GM23338 (cell line): ENCODE measurements around the gene KLHDC7A. TPM values are rescaled to one million over a fixed set of nuclear protein-coding genes. Genes with fewer than 3 reads are reported as not detected.

ENCODE experiments used
- ATAC-seq: fragments of 200-7000 bp; cut with Tn5 transposase; 3 replicates; pipeline ENCODE4 v1.9.1; 2020
- DNase-seq: peaks from one replicate; pipeline ENCODE4 v3.0.0-alpha.2; 2015; ENCODE audit warnings: low spot score
- H2AFZ ChIP-seq: fragments of 200-600 bp; sonication (generic); 2 replicates; pipeline ENCODE4 v1.8.0; 2016; ENCODE audit warnings: antibody characterized with exemption, mild to moderate bottlenecking, moderate library complexity
- H3F3A ChIP-seq: fragments of 200-600 bp; sonication (generic); replicated peaks from 2 replicates; pipeline ENCODE4 v1.8.0; 2017; ENCODE audit warnings: antibody characterized with exemption, mixed run types, low read depth
- H3K27ac ChIP-seq: fragments of 200-600 bp; sonication (generic); 2 replicates; pipeline ENCODE4 v1.6.1; 2016; ENCODE audit warnings: low read depth
- H3K27me3 ChIP-seq: fragments of 200-600 bp; sonication (generic); 2 replicates; pipeline ENCODE4 v1.8.0; 2016; ENCODE audit warnings: mild to moderate bottlenecking, mixed run types, moderate library complexity; ENCODE audit not compliant: insufficient read depth
- H3K36me3 ChIP-seq: fragments of 200-600 bp; sonication (generic); 2 replicates; pipeline ENCODE4 v1.8.0; 2016; ENCODE audit warnings: mild to moderate bottlenecking; ENCODE audit not compliant: insufficient read depth
- H3K4me1 ChIP-seq: fragments of 200-600 bp; sonication (generic); 2 replicates; pipeline ENCODE4 v1.8.0; 2016; ENCODE audit warnings: mild to moderate bottlenecking, moderate library complexity; ENCODE audit not compliant: insufficient read depth
- H3K4me2 ChIP-seq: fragments of 200-600 bp; sonication (generic); 2 replicates; pipeline ENCODE4 v1.7.1; 2017; ENCODE audit warnings: mixed run types
- H3K4me3 ChIP-seq: fragments of 200-600 bp; sonication (generic); 2 replicates; pipeline ENCODE4 v1.6.1; 2016; ENCODE audit warnings: mixed run types
- H3K79me2 ChIP-seq: fragments of 200-600 bp; sonication (generic); replicated peaks from 2 replicates; pipeline ENCODE4 v1.8.0; 2017; ENCODE audit warnings: mild to moderate bottlenecking; ENCODE audit not compliant: insufficient read depth
- H3K9me2 ChIP-seq: fragments of 200-600 bp; sonication (generic); 2 replicates; pipeline ENCODE4 v1.8.0; 2017; ENCODE audit not compliant: insufficient read depth
- H4K20me1 ChIP-seq: fragments of 200-600 bp; sonication (generic); replicated peaks from 2 replicates; pipeline ENCODE4 v1.8.0; 2017; ENCODE audit warnings: mild to moderate bottlenecking; ENCODE audit not compliant: insufficient read depth
- H3K27ac Mint-ChIP-seq: 2 replicates; pipeline ENCODE4 v1.8.0; 2020; ENCODE audit warnings: inconsistent platforms, mild to moderate bottlenecking, moderate library complexity, mixed read lengths
- H3K27me3 Mint-ChIP-seq: 3 replicates; pipeline ENCODE4 v1.8.0; 2022; ENCODE audit warnings: low read depth, mild to moderate bottlenecking, moderate library complexity, mixed read lengths, inconsistent platforms; ENCODE audit not compliant: insufficient read depth, poor library complexity
- H3K36me3 Mint-ChIP-seq: 3 replicates; pipeline ENCODE4 v1.8.0; 2021; ENCODE audit warnings: low read depth, mild to moderate bottlenecking, inconsistent platforms, moderate library complexity, mixed read lengths
- H3K4me1 Mint-ChIP-seq: 3 replicates; pipeline ENCODE4 v1.8.0; 2020; ENCODE audit warnings: mild to moderate bottlenecking, inconsistent platforms, mixed read lengths
- H3K4me3 Mint-ChIP-seq: 3 replicates; pipeline ENCODE4 v1.8.0; 2021; ENCODE audit warnings: moderate library complexity, mild to moderate bottlenecking, inconsistent platforms, mixed read lengths
- H3K9me3 Mint-ChIP-seq: 3 replicates; pipeline ENCODE4 v1.8.0; 2020; ENCODE audit warnings: moderate library complexity, mild to moderate bottlenecking, inconsistent platforms, mixed read lengths
- CREB1 ChIP-seq: fragments of 250-450 bp; sonication (Bioruptor Pico); IDR thresholded peaks from 2 replicates; pipeline ENCODE4 v1.5.0; 2020; ENCODE audit warnings: low read depth, mild to moderate bottlenecking, moderate library complexity
- EZH2 ChIP-seq: fragments of 200-600 bp; sonication (generic); IDR thresholded peaks from one replicate; pipeline ENCODE4 v1.8.0; 2017; ENCODE audit warnings: antibody characterized with exemption, mild to moderate bottlenecking, low read depth; ENCODE audit not compliant: unreplicated experiment
- EZH2phosphoT487 ChIP-seq: fragments of 200-600 bp; sonication (generic); IDR thresholded peaks from one replicate; pipeline ENCODE4 v1.8.1; 2018; ENCODE audit warnings: antibody characterized with exemption; ENCODE audit not compliant: unreplicated experiment
- JUNB ChIP-seq: IDR thresholded peaks from one replicate; pipeline ENCODE4 v1.6.1; 2016; ENCODE audit warnings: antibody characterized with exemption; ENCODE audit not compliant: unreplicated experiment
- POLR2AphosphoS5 ChIP-seq: IDR thresholded peaks from 2 replicates; pipeline ENCODE4 v1.6.1; 2016; ENCODE audit warnings: antibody characterized with exemption, low read depth
- STAT1 ChIP-seq: IDR thresholded peaks from one replicate; pipeline ENCODE4 v1.6.1; 2016; ENCODE audit warnings: antibody characterized with exemption; ENCODE audit not compliant: unreplicated experiment
- ZNF114 ChIP-seq: fragments of 250-450 bp; sonication (Bioruptor Pico); IDR thresholded peaks from 2 replicates; pipeline ENCODE4 v1.5.0; 2020; ENCODE audit warnings: mild to moderate bottlenecking, moderate library complexity
- ZNF331 ChIP-seq: fragments of 250-450 bp; sonication (Bioruptor Pico); IDR thresholded peaks from 2 replicates; pipeline ENCODE4 v1.5.0; 2020; ENCODE audit warnings: low read depth, mild to moderate bottlenecking, moderate library complexity
- polyA plus RNA-seq: library from polyadenylated mRNA; unstranded; fragments of >200 nt; fragmentation: Nextera tagmentation; extraction: Ambion mirVana; gene quantifications from 2 replicates; pipeline ENCODE4 v1.2.1, GENCODE V29; 2016
- total RNA-seq: library from RNA; depleted of rRNA; stranded (reverse); fragments of >200 nt; shearing (Covaris generic); gene quantifications from 2 replicates; pipeline ENCODE4 v1.2.3, GENCODE V29; 2014
- TF ChIP-seq, protein P1 (sequence below): fragments of 250-450 bp; sonication (Bioruptor Pico); IDR thresholded peaks from 2 replicates; pipeline ENCODE4 v1.5.0; 2020; ENCODE audit warnings: mild to moderate bottlenecking, moderate library complexity
- TF ChIP-seq, protein P2 (sequence below): IDR thresholded peaks from 2 replicates; pipeline ENCODE4 v1.6.1; 2016; ENCODE audit warnings: antibody characterized with exemption
- TF ChIP-seq, protein P3 (sequence below), 2 experiments: fragments of 200-600 bp in 1 of 2; sonication (generic) in 1 of 2; conservative IDR thresholded peaks; 2 replicates each; pipeline versions ENCODE4 v1.5.1 to v1.6.1; 2016 to 2017; ENCODE audit warnings: antibody characterized with exemption in 2 of 2, low read depth in 2 of 2, mild to moderate bottlenecking in 2 of 2, moderate library complexity in 1 of 2
- TF ChIP-seq, protein P4 (sequence below): IDR thresholded peaks from one replicate; pipeline ENCODE4 v1.6.1; 2018; ENCODE audit warnings: antibody characterized with exemption; ENCODE audit not compliant: unreplicated experiment

KLHDC7A gene
- total and polyA plus RNA-seq, 2 experiments from 2014 or later = 4.5 to 22.4 TPM

DNA sequence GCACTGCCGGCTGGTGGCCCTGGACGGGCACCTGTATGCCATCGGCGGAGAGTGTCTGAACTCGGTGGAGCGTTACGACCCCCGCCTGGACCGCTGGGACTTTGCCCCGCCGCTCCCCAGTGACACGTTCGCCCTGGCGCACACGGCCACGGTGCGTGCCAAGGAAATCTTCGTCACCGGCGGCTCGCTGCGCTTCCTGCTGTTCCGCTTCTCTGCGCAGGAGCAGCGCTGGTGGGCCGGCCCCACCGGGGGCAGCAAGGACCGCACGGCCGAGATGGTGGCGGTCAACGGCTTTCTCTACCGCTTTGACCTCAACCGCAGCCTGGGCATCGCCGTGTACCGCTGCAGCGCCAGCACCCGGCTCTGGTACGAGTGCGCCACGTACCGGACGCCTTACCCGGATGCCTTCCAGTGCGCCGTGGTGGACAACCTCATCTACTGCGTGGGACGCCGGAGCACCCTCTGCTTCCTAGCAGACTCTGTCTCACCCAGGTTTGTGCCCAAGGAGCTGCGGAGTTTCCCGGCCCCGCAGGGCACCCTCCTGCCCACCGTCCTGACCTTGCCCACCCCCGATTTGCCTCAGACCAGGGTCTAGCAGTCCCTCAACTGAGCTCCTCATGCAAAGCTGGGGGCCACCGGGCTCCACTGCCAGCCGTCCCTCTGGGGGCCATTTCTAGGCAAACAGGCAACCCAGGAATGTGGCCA is 2.1 kb downstream of the KLHDC7A start (continued):
- TF ChIP-seq, protein P1, sequence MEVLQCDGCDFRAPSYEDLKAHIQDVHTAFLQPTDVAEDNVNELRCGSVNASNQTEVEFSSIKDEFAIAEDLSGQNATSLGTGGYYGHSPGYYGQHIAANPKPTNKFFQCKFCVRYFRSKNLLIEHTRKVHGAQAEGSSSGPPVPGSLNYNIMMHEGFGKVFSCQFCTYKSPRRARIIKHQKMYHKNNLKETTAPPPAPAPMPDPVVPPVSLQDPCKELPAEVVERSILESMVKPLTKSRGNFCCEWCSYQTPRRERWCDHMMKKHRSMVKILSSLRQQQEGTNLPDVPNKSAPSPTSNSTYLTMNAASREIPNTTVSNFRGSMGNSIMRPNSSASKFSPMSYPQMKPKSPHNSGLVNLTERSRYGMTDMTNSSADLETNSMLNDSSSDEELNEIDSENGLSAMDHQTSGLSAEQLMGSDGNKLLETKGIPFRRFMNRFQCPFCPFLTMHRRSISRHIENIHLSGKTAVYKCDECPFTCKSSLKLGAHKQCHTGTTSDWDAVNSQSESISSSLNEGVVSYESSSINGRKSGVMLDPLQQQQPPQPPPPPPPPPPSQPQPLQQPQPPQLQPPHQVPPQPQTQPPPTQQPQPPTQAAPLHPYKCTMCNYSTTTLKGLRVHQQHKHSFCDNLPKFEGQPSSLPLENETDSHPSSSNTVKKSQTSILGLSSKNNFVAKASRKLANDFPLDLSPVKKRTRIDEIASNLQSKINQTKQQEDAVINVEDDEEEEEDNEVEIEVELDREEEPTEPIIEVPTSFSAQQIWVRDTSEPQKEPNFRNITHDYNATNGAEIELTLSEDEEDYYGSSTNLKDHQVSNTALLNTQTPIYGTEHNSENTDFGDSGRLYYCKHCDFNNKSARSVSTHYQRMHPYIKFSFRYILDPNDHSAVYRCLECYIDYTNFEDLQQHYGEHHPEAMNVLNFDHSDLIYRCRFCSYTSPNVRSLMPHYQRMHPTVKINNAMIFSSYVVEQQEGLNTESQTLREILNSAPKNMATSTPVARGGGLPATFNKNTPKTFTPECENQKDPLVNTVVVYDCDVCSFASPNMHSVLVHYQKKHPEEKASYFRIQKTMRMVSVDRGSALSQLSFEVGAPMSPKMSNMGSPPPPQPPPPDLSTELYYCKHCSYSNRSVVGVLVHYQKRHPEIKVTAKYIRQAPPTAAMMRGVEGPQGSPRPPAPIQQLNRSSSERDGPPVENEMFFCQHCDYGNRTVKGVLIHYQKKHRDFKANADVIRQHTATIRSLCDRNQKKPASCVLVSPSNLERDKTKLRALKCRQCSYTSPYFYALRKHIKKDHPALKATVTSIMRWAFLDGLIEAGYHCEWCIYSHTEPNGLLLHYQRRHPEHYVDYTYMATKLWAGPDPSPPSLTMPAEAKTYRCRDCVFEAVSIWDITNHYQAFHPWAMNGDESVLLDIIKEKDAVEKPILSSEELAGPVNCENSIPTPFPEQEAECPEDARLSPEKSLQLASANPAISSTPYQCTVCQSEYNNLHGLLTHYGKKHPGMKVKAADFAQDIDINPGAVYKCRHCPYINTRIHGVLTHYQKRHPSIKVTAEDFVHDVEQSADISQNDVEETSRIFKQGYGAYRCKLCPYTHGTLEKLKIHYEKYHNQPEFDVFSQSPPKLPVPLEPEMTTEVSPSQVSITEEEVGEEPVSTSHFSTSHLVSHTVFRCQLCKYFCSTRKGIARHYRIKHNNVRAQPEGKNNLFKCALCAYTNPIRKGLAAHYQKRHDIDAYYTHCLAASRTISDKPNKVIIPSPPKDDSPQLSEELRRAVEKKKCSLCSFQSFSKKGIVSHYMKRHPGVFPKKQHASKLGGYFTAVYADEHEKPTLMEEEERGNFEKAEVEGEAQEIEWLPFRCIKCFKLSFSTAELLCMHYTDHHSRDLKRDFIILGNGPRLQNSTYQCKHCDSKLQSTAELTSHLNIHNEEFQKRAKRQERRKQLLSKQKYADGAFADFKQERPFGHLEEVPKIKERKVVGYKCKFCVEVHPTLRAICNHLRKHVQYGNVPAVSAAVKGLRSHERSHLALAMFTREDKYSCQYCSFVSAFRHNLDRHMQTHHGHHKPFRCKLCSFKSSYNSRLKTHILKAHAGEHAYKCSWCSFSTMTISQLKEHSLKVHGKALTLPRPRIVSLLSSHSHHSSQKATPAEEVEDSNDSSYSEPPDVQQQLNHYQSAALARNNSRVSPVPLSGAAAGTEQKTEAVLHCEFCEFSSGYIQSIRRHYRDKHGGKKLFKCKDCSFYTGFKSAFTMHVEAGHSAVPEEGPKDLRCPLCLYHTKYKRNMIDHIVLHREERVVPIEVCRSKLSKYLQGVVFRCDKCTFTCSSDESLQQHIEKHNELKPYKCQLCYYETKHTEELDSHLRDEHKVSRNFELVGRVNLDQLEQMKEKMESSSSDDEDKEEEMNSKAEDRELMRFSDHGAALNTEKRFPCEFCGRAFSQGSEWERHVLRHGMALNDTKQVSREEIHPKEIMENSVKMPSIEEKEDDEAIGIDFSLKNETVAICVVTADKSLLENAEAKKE = no peak
- TF ChIP-seq CREB1 (CRISPR knock-in tag) (no peak), POLR2AphosphoS5 (no peak), ZNF114 (CRISPR knock-in tag) (no peak), JUNB (no peak)

DNA sequence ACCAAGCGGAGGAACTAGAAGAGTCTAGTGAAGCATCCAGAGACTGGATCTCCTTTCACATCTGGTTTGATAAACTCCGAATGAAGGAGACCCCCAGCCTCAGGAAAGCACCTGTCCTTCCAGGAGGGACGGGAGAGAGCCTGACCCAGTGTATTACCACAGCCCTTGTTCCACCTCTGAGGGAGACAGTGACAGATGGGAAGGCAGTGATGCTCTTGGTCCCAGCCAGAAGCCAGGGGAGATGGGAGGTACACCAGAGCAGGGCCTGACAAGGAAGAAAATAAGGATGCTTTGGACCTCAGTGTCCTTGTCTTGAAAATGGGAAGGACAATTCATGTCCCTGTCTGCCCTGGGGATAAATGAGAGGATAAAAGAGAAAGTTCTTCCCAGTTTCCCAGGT is 3.5 kb downstream of the KLHDC7A start:
- H3K9me2 ChIP-seq = 0 out of 2 replicates have a peak, but pooled peaks cover 2% of the 10 kb centered on the region
- Mint-ChIP-seq H3K36me3 (peaks cover 60% of the 10 kb centered on the region), H3K27ac (no peak overlapping the region), H3K9me3 (peaks cover 38% of the 10 kb centered on the region), H3K4me3 (no peak overlapping the region), H3K4me1 (peaks cover 49% of the 10 kb centered on the region), H3K27me3 (peaks cover 11% of the 10 kb centered on the region)
- H3K36me3 ChIP-seq = no peaks in the 10 kb centered on the region
- no peaks in the 10 kb centered on the region for H4K20me1 ChIP-seq
- H3K4me2 ChIP-seq = no peak overlapping the region
- H3K27ac ChIP-seq = no peak overlapping the region
- 0 out of 2 replicates have a peak, but pooled peaks cover 7% of the 10 kb centered on the region for H3F3A ChIP-seq
- H3K27me3 ChIP-seq = no peaks in the 10 kb centered on the region
- DNase-seq = no peak
- no peak overlapping the region for H3K4me3 ChIP-seq
- H2AFZ ChIP-seq = no peak overlapping the region
- H3K4me1 ChIP-seq = peaks cover 32% of the 10 kb centered on the region
- H3K79me2 ChIP-seq = peaks cover 4% of the 10 kb centered on the region; the same call in 1 of the 2 replicates
- ATAC-seq = no peak
- TF ChIP-seq STAT1 (no peak), ZNF331 (no peak), EZH2 (no peak), JUNB (no peak), EZH2phosphoT487 (no peak), POLR2AphosphoS5 (no peak), ZNF114 (CRISPR knock-in tag) (no peak), CREB1 (CRISPR knock-in tag) (no peak)
- TF ChIP-seq, protein P2, sequence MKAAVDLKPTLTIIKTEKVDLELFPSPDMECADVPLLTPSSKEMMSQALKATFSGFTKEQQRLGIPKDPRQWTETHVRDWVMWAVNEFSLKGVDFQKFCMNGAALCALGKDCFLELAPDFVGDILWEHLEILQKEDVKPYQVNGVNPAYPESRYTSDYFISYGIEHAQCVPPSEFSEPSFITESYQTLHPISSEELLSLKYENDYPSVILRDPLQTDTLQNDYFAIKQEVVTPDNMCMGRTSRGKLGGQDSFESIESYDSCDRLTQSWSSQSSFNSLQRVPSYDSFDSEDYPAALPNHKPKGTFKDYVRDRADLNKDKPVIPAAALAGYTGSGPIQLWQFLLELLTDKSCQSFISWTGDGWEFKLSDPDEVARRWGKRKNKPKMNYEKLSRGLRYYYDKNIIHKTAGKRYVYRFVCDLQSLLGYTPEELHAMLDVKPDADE = no peak
- TF ChIP-seq, protein P3, sequence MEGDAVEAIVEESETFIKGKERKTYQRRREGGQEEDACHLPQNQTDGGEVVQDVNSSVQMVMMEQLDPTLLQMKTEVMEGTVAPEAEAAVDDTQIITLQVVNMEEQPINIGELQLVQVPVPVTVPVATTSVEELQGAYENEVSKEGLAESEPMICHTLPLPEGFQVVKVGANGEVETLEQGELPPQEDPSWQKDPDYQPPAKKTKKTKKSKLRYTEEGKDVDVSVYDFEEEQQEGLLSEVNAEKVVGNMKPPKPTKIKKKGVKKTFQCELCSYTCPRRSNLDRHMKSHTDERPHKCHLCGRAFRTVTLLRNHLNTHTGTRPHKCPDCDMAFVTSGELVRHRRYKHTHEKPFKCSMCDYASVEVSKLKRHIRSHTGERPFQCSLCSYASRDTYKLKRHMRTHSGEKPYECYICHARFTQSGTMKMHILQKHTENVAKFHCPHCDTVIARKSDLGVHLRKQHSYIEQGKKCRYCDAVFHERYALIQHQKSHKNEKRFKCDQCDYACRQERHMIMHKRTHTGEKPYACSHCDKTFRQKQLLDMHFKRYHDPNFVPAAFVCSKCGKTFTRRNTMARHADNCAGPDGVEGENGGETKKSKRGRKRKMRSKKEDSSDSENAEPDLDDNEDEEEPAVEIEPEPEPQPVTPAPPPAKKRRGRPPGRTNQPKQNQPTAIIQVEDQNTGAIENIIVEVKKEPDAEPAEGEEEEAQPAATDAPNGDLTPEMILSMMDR (conservative IDR thresholded peaks at IDR 0.05; ENCODE audit: low read depth in 2 of 2) = no peak
- TF ChIP-seq, protein P4, sequence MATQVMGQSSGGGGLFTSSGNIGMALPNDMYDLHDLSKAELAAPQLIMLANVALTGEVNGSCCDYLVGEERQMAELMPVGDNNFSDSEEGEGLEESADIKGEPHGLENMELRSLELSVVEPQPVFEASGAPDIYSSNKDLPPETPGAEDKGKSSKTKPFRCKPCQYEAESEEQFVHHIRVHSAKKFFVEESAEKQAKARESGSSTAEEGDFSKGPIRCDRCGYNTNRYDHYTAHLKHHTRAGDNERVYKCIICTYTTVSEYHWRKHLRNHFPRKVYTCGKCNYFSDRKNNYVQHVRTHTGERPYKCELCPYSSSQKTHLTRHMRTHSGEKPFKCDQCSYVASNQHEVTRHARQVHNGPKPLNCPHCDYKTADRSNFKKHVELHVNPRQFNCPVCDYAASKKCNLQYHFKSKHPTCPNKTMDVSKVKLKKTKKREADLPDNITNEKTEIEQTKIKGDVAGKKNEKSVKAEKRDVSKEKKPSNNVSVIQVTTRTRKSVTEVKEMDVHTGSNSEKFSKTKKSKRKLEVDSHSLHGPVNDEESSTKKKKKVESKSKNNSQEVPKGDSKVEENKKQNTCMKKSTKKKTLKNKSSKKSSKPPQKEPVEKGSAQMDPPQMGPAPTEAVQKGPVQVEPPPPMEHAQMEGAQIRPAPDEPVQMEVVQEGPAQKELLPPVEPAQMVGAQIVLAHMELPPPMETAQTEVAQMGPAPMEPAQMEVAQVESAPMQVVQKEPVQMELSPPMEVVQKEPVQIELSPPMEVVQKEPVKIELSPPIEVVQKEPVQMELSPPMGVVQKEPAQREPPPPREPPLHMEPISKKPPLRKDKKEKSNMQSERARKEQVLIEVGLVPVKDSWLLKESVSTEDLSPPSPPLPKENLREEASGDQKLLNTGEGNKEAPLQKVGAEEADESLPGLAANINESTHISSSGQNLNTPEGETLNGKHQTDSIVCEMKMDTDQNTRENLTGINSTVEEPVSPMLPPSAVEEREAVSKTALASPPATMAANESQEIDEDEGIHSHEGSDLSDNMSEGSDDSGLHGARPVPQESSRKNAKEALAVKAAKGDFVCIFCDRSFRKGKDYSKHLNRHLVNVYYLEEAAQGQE = no peak
